ENCODE results near the gene KIF21B. TPM values are rescaled to one million over a fixed set of nuclear protein-coding genes. Genes with fewer than 3 reads are reported as not detected.

KIF21B gene
- 0.46 and 0.66 TPM in 2 replicates for total RNA-seq (2014; rRNA removed)
- Bru-seq, nascent RNA: percentile 15 among the genes with signal in this experiment
- percentile 16 among the genes with signal in this experiment for BruChase-seq, experiment 1, labeled RNA remaining after a 6-hour chase
- percentile 16 among the genes with signal in this experiment for BruChase-seq, experiment 2, labeled RNA remaining after a 2-hour chase
- long read RNA-seq, partial matches to known transcripts: 0 of 2 reads
- long read RNA-seq, other reads (novel, unspliced or antisense): 2 of 2 reads

- POLR2A ChIA-PET (ENCODE audit: unreplicated experiment): no interaction called here
- peaks cover 56% of the 10 kb centered on the region for H3K27me3 ChIP-seq (ENCODE audit: low read length)
- H3K4me1 ChIP-seq (ENCODE audit: insufficient read depth, low read length): peaks cover 8% of the 10 kb centered on the region
- H2AFZ ChIP-seq (ENCODE audit: low read length): no peak within 1 kb of the TSS
- H3K9me3 ChIP-seq (ENCODE audit: low read length): no peaks in the 10 kb centered on the region
- intact Hi-C loops (cut with micrococcal nuclease): no loop called here
- TF ChIP-seq EZH2 (IDR thresholded peaks at IDR 0.05; ENCODE audit: low read length, unreplicated experiment) (no peak), EZH2phosphoT487 (IDR thresholded peaks at IDR 0.05; ENCODE audit: borderline replicate concordance, low read length) (no peak), CTCF (conservative IDR thresholded peaks at IDR 0.05; ENCODE audit: low read depth, low read length) (no peak)
- ATAC-seq (peak; percentile 55), DNase-seq (peak; percentile 52)
- no peak within 1 kb of the TSS for H3K27ac ChIP-seq (ENCODE audit: low read length)
- H3F3A ChIP-seq (ENCODE audit: low read length, unreplicated experiment): no peaks in the 10 kb centered on the region
- BruUV-seq (replicated peaks): no TSS peak
- CTCF ChIA-PET: no interaction called here
- H3K4me2 ChIP-seq (ENCODE audit: low read length): no peak within 1 kb of the TSS
- H3K36me3 ChIP-seq (ENCODE audit: low read depth, low read length): no peaks in the 10 kb centered on the region
- no peak within 1 kb of the TSS for H3K9ac ChIP-seq (ENCODE audit: low read length)
- H3K79me2 ChIP-seq (ENCODE audit: low read length): no peaks in the 10 kb centered on the region
- H3K4me3 ChIP-seq (ENCODE audit: low read length): no peak within 1 kb of the TSS
- H4K20me1 ChIP-seq (ENCODE audit: low read length): no peaks in the 10 kb centered on the region
- no peaks in the 10 kb centered on the region for H3K9me2 ChIP-seq (replicated peaks; ENCODE audit: low read length)
These were observed at the start of gene KIF21B for GRCh38 chr1:201023517-201023902. KIF21B (minus strand) TSS chr1:201023714; CDS start chr1:201023383, 331 bp downstream.

GRCh38 chr1:201072922-201073321, 49.4 kb upstream of the KIF21B start:
- no peak overlapping the region for H3K4me2 ChIP-seq (ENCODE audit: low read length)
- no peak overlapping the region for H3K27ac ChIP-seq (ENCODE audit: low read length)
- no TSS peak for BruUV-seq (replicated peaks)
- CTCF ChIA-PET: interaction anchor here (1.5 kb wide), 1 partner anchor 46 kb away, joined by 5 read pairs; no protein-coding TSS in a partner anchor
- H4K20me1 ChIP-seq (ENCODE audit: low read length): no peaks in the 10 kb centered on the region
- intact Hi-C loops (cut with micrococcal nuclease): no loop called here
- H3K4me3 ChIP-seq (ENCODE audit: low read length): no peak overlapping the region
- H3K27me3 ChIP-seq (ENCODE audit: low read length): peaks cover 43% of the 10 kb centered on the region
- DNase-seq: no peak
- H3K9me2 ChIP-seq (replicated peaks; ENCODE audit: low read length): 0 out of 2 replicates have a peak, but pooled peaks cover 4% of the 10 kb centered on the region
- TF ChIP-seq EZH2 (IDR thresholded peaks at IDR 0.05; ENCODE audit: low read length, unreplicated experiment): no peak
- no peak for TF ChIP-seq EZH2phosphoT487 (IDR thresholded peaks at IDR 0.05; ENCODE audit: borderline replicate concordance, low read length)
- TF ChIP-seq CTCF (conservative IDR thresholded peaks at IDR 0.05; ENCODE audit: low read depth, low read length): no peak
- H3K36me3 ChIP-seq (ENCODE audit: low read depth, low read length): no peaks in the 10 kb centered on the region
- H3K9ac ChIP-seq (ENCODE audit: low read length): peak overlapping the region; percentile 0; the same call in 1 of the 2 replicates
- H3F3A ChIP-seq (ENCODE audit: low read length, unreplicated experiment): no peaks in the 10 kb centered on the region
- POLR2A ChIA-PET (ENCODE audit: unreplicated experiment): interaction anchor here (0.6 kb wide), 2 partner anchors 158 to 190 kb away, joined by 5 to 6 read pairs; no protein-coding TSS in a partner anchor
- H3K4me1 ChIP-seq (ENCODE audit: insufficient read depth, low read length): peaks cover 9% of the 10 kb centered on the region
- no peaks in the 10 kb centered on the region for H3K79me2 ChIP-seq (ENCODE audit: low read length)
- no peak for ATAC-seq
- H2AFZ ChIP-seq (ENCODE audit: low read length): no peak overlapping the region
- H3K9me3 ChIP-seq (ENCODE audit: low read length): no peaks in the 10 kb centered on the region

- no TSS peak for BruUV-seq (replicated peaks)
- CTCF ChIA-PET: interaction anchor here (1.5 kb wide), 1 partner anchor 47 kb away, joined by 5 read pairs; no protein-coding TSS in a partner anchor
- no peaks in the 10 kb centered on the region for H3K79me2 ChIP-seq (ENCODE audit: low read length)
- no peak overlapping the region for H3K27ac ChIP-seq (ENCODE audit: low read length)
- H3K4me2 ChIP-seq (ENCODE audit: low read length): no peak overlapping the region
- no peak overlapping the region for H3K4me3 ChIP-seq (ENCODE audit: low read length)
- no peaks in the 10 kb centered on the region for H3K36me3 ChIP-seq (ENCODE audit: low read depth, low read length)
- peaks cover 45% of the 10 kb centered on the region for H3K27me3 ChIP-seq (ENCODE audit: low read length)
- H4K20me1 ChIP-seq (ENCODE audit: low read length): no peaks in the 10 kb centered on the region
- H3K9me3 ChIP-seq (ENCODE audit: low read length): no peaks in the 10 kb centered on the region
- no peaks in the 10 kb centered on the region for H3F3A ChIP-seq (ENCODE audit: low read length, unreplicated experiment)
- TF ChIP-seq EZH2 (IDR thresholded peaks at IDR 0.05; ENCODE audit: low read length, unreplicated experiment) (no peak), EZH2phosphoT487 (IDR thresholded peaks at IDR 0.05; ENCODE audit: borderline replicate concordance, low read length) (no peak), CTCF (conservative IDR thresholded peaks at IDR 0.05; ENCODE audit: low read depth, low read length) (no peak)
- peak; percentile 91 for ATAC-seq
- H2AFZ ChIP-seq (ENCODE audit: low read length): no peak overlapping the region
- peak; percentile 97 for DNase-seq
- POLR2A ChIA-PET (ENCODE audit: unreplicated experiment): interaction anchor here (0.6 kb wide), 3 partner anchors 31 to 189 kb away, joined by 5 to 12 read pairs (median 6); no protein-coding TSS in a partner anchor
- intact Hi-C loops (cut with micrococcal nuclease): no loop called here
- H3K9ac ChIP-seq (ENCODE audit: low read length): no peak overlapping the region
- H3K9me2 ChIP-seq (replicated peaks; ENCODE audit: low read length): 0 out of 2 replicates have a peak, but pooled peaks cover 4% of the 10 kb centered on the region
- H3K4me1 ChIP-seq (ENCODE audit: insufficient read depth, low read length): peaks cover 9% of the 10 kb centered on the region
These were observed 48.6 kb upstream of the KIF21B start for GRCh38 chr1:201072149-201072548.

All from PC-3 (cell line).